ENCODE measurements around the gene TM9SF4.

Gene TM9SF4

GRCh38 chr20:32128167-32128566 is 18.7 kb downstream of the TM9SF4 start:
- no peak for DNase-seq (ENCODE audit: low spot score)

- no peak for DNase-seq (ENCODE audit: low spot score)
Measured at GRCh38 chr20:32129863-32130262, 20.3 kb downstream of the TM9SF4 start.

- no peak for DNase-seq (ENCODE audit: low spot score)
Measured at GRCh38 chr20:32130352-32130751, 20.8 kb downstream of the TM9SF4 start.

GRCh38 chr20:32130965-32131364 is 21.5 kb downstream of the TM9SF4 start:
- DNase-seq (ENCODE audit: low spot score) = no peak

- DNase-seq (ENCODE audit: low spot score) = no peak
Measured at GRCh38 chr20:32132911-32133549, 23.5 kb downstream of the TM9SF4 start.

GRCh38 chr20:32134026-32134425 is 24.5 kb downstream of the TM9SF4 start:
- no peak for DNase-seq (ENCODE audit: low spot score)

- no peak for DNase-seq (ENCODE audit: low spot score)
Measured at GRCh38 chr20:32135983-32136515, 26.5 kb downstream of the TM9SF4 start.

GRCh38 chr20:32138921-32139320 is 29.4 kb downstream of the TM9SF4 start:
- DNase-seq (ENCODE audit: low spot score) = no peak

GRCh38 chr20:32139947-32140346 is 30.4 kb downstream of the TM9SF4 start:
- no peak for DNase-seq (ENCODE audit: low spot score)

GRCh38 chr20:32140603-32141002 is 31.1 kb downstream of the TM9SF4 start:
- no peak for DNase-seq (ENCODE audit: low spot score)

GRCh38 chr20:32141465-32141980 is 32.0 kb downstream of the TM9SF4 start:
- no peak for DNase-seq (ENCODE audit: low spot score)

GRCh38 chr20:32142088-32142487 is 32.6 kb downstream of the TM9SF4 start:
- DNase-seq (ENCODE audit: low spot score) = no peak

GRCh38 chr20:32142991-32143390 is 33.5 kb downstream of the TM9SF4 start:
- DNase-seq (ENCODE audit: low spot score) = no peak

- DNase-seq (ENCODE audit: low spot score) = no peak
Measured at GRCh38 chr20:32144898-32145662, 35.6 kb downstream of the TM9SF4 start.

- DNase-seq (ENCODE audit: low spot score) = no peak
Measured at GRCh38 chr20:32149566-32150170, 40.2 kb downstream of the TM9SF4 start.

GRCh38 chr20:32150291-32150848 is 40.9 kb downstream of the TM9SF4 start:
- DNase-seq (ENCODE audit: low spot score) = no peak

- DNase-seq (ENCODE audit: low spot score) = no peak
Measured at GRCh38 chr20:32152421-32153155, 43.1 kb downstream of the TM9SF4 start.

- no peak for DNase-seq (ENCODE audit: low spot score)
Measured at GRCh38 chr20:32153156-32153665, 43.7 kb downstream of the TM9SF4 start.

- DNase-seq (ENCODE audit: low spot score) = no peak
Measured at GRCh38 chr20:32153771-32154170, 44.3 kb downstream of the TM9SF4 start.

- DNase-seq (ENCODE audit: low spot score) = peak; percentile 68
Measured at GRCh38 chr20:32155017-32155981, 45.8 kb downstream of the TM9SF4 start.

Data from AG08396 (cell line).